ENCODE measurements around the gene RHBDL3.

GRCh38 chr17:32266389-32267301 is 1.0 kb downstream of the RHBDL3 start:
- TF ChIP-seq POLR2AphosphoS5 (IDR thresholded peaks at IDR 0.05; ENCODE audit: low read depth, low read length) (no peak), POLR2A (IDR thresholded peaks at IDR 0.05; ENCODE audit: low read depth, low read length) (no peak), PAX5 (IDR thresholded peaks at IDR 0.05; ENCODE audit: insufficient read depth, low read length, severe bottlenecking) (no peak), SPI1 (IDR thresholded peaks at IDR 0.05; ENCODE audit: low read depth, low read length) (peak; percentile 79), TAF1 (IDR thresholded peaks at IDR 0.05; ENCODE audit: low read depth, low read length) (no peak), POU2F2 (IDR thresholded peaks at IDR 0.05; ENCODE audit: low read depth, low read length) (no peak)
